SK-N-SH treated with all-trans-retinoic acid at 6 μM for 48 hours (cell line): Measurements from ENCODE around the gene SP100.

ENCODE experiments used
- ATAC-seq: fragments of 200-7000 bp; cut with Tn5 transposase; 3 replicates; pipeline ENCODE4 v1.9.1; 2020; ENCODE audit warnings: mild to moderate bottlenecking, moderate library complexity
- ARNTL ChIP-seq: fragments of 450-650 bp; formaldehyde crosslinking; IDR thresholded peaks from 2 replicates; pipeline ENCODE4 v1.5.0; 2020; ENCODE audit warnings: low read depth, mild to moderate bottlenecking, moderate library complexity, borderline replicate concordance
- BACH2 ChIP-seq: fragments of 250-450 bp; sonication (Bioruptor Pico); IDR thresholded peaks from 2 replicates; pipeline ENCODE4 v1.9.0; 2021; ENCODE audit warnings: mild to moderate bottlenecking, borderline replicate concordance
- CREB5 ChIP-seq: fragments of 250-450 bp; sonication (Bioruptor Pico); IDR thresholded peaks from 2 replicates; pipeline ENCODE4 v1.5.1; 2020; ENCODE audit warnings: low read depth, mild to moderate bottlenecking, moderate library complexity
- CSRNP3 ChIP-seq: fragments of 250-450 bp; sonication (Bioruptor Pico); IDR thresholded peaks from 2 replicates; pipeline ENCODE4 v1.5.1; 2021; ENCODE audit warnings: mild to moderate bottlenecking, moderate library complexity
- ESRRG ChIP-seq: fragments of 250-450 bp; sonication (Bioruptor Pico); IDR thresholded peaks from 2 replicates; pipeline ENCODE4 v1.6.1; 2021; ENCODE audit warnings: mild to moderate bottlenecking
- OSR1 ChIP-seq: fragments of 250-450 bp; sonication (Bioruptor Pico); IDR thresholded peaks from 2 replicates; pipeline ENCODE4 v1.8.0; 2022; ENCODE audit warnings: moderate library complexity, mild to moderate bottlenecking, inconsistent platforms
- PATZ1 ChIP-seq: fragments of 250-450 bp; sonication (Bioruptor Pico); IDR thresholded peaks from 2 replicates; pipeline ENCODE4 v1.8.0; 2020; ENCODE audit warnings: mild to moderate bottlenecking, moderate library complexity, borderline replicate concordance
- POU6F1 ChIP-seq: fragments of 250-450 bp; sonication (Bioruptor Pico); IDR thresholded peaks from 2 replicates; pipeline ENCODE4 v1.8.0; 2021; ENCODE audit warnings: low read depth, mild to moderate bottlenecking, moderate library complexity, borderline replicate concordance
- PPARA ChIP-seq: fragments of 250-450 bp; sonication (Bioruptor Pico); IDR thresholded peaks from 2 replicates; pipeline ENCODE4 v1.5.0; 2020; ENCODE audit warnings: mild to moderate bottlenecking, borderline replicate concordance
- RARB ChIP-seq: fragments of 250-450 bp; sonication (Bioruptor Pico); IDR thresholded peaks from 2 replicates; pipeline ENCODE4 v1.8.0; 2021; ENCODE audit warnings: mild to moderate bottlenecking, moderate library complexity
- TCF4 ChIP-seq: fragments of 250-450 bp; sonication (Bioruptor Pico); IDR thresholded peaks from 2 replicates; pipeline ENCODE4 v1.8.0; 2021; ENCODE audit warnings: mild to moderate bottlenecking, moderate library complexity, borderline replicate concordance
- TOX ChIP-seq: fragments of 250-450 bp; sonication (Bioruptor Pico); IDR thresholded peaks from 2 replicates; pipeline ENCODE4 v1.8.0; 2021; ENCODE audit warnings: mild to moderate bottlenecking, moderate library complexity, borderline replicate concordance
- TSHZ2 ChIP-seq: fragments of 250-450 bp; sonication (Bioruptor Pico); IDR thresholded peaks from 2 replicates; pipeline ENCODE4 v1.5.0; 2020; ENCODE audit warnings: mild to moderate bottlenecking, moderate library complexity
- ZC3H10 ChIP-seq: fragments of 250-450 bp; sonication (Bioruptor Pico); IDR thresholded peaks from 2 replicates; pipeline ENCODE4 v1.5.1; 2021; ENCODE audit warnings: mild to moderate bottlenecking, moderate library complexity
- ZFP3 ChIP-seq: fragments of 250-450 bp; sonication (Bioruptor Pico); IDR thresholded peaks from 2 replicates; pipeline ENCODE4 v1.5.0; 2020; ENCODE audit warnings: mild to moderate bottlenecking, moderate library complexity
- ZFP30 ChIP-seq: fragments of 450-650 bp; formaldehyde crosslinking; IDR thresholded peaks from 2 replicates; pipeline ENCODE4 v1.5.0; 2022; ENCODE audit warnings: mild to moderate bottlenecking, moderate library complexity
- ZNF70 ChIP-seq: fragments of 450-650 bp; formaldehyde crosslinking; IDR thresholded peaks from 2 replicates; pipeline ENCODE4 v1.5.0; 2020; ENCODE audit warnings: mild to moderate bottlenecking, moderate library complexity
- ZNF8 ChIP-seq: fragments of 450-650 bp; formaldehyde crosslinking; IDR thresholded peaks from 2 replicates; pipeline ENCODE4 v1.5.0; 2020; ENCODE audit warnings: mild to moderate bottlenecking, moderate library complexity

SP100 gene

GRCh38 chr2:230557065-230557464 lies 141.1 kb downstream of the SP100 start (continued):
- no peak for TF ChIP-seq TSHZ2
- no peak for TF ChIP-seq ZC3H10
- TF ChIP-seq, all 23 proteins: peak for 0

- TF ChIP-seq ARNTL (no peak), ZNF70 (CRISPR knock-in tag) (no peak), ZC3H10 (no peak), BACH2 (no peak), OSR1 (CRISPR knock-in tag) (no peak), RARB (CRISPR knock-in tag) (no peak), TSHZ2 (no peak), CREB5 (CRISPR knock-in tag) (no peak), ZFP3 (CRISPR knock-in tag) (no peak), ESRRG (CRISPR knock-in tag) (no peak), ZFP30 (CRISPR knock-in tag) (no peak), CSRNP3 (CRISPR knock-in tag) (no peak), PPARA (CRISPR knock-in tag) (no peak), POU6F1 (no peak), PATZ1 (CRISPR knock-in tag) (no peak), TOX (CRISPR knock-in tag) (no peak), TCF4 (no peak), ZNF8 (no peak)
- ATAC-seq = peak; percentile 91
Observed at GRCh38 chr2:230564805-230565779, 149.1 kb downstream of the SP100 start.
